SK-N-SH (cell line): ENCODE measurements around the gene THSD7A. TPM values are rescaled to one million over a fixed set of nuclear protein-coding genes. Genes with fewer than 3 reads are reported as not detected.

Experiments used
- CTCF ChIA-PET: fragments of 300-600, 350-600 bp; formaldehyde crosslinking; extraction: SDS; loops from one replicate; lab custom pipeline; 2021; lab: Yijun Ruan, JAX
- POLR2A ChIA-PET: fragments of 350-600 bp; sonication (Branson Sonifier 250); formaldehyde crosslinking; extraction: SDS; loops from one replicate; lab custom pipeline; 2020; ENCODE audit warnings: antibody characterized with exemption, inconsistent platforms; lab: Yijun Ruan, JAX
- DNase-seq: peaks from one replicate; pipeline ENCODE4 v3.0.0; 2012
- H2AFZ ChIP-seq: fragments of 200-600 bp; sonication (generic); 2 replicates; pipeline ENCODE4 v1.8.1; 2016; ENCODE audit warnings: antibody characterized with exemption, mild to moderate bottlenecking, low read depth
- H3F3A ChIP-seq: fragments of 200-600 bp; sonication (generic); replicated peaks from 2 replicates; pipeline ENCODE3; 2016; ENCODE audit warnings: antibody characterized with exemption, mild to moderate bottlenecking; ENCODE audit not compliant: insufficient read depth
- H3K27ac ChIP-seq, 2 experiments: fragments of 200-500 bp in 1 of 2; fragments of 200-600 bp in 1 of 2; sonication (Bioruptor generic) in 1 of 2; sonication (generic), shearing (Covaris generic) in 1 of 2; 2 replicates each; pipeline versions ENCODE4 v1.5.1 to v1.6.1; 2014 to 2016; ENCODE audit warnings: low read depth in 2 of 2, inconsistent platforms in 1 of 2, low read length in 1 of 2, mild to moderate bottlenecking in 1 of 2, mixed read lengths in 1 of 2
- H3K27me3 ChIP-seq: fragments of 200-600 bp; sonication (generic), shearing (Covaris generic); 2 replicates; pipeline ENCODE4 v1.6.1; 2016; ENCODE audit warnings: mixed run types; ENCODE audit not compliant: insufficient read depth
- H3K36me3 ChIP-seq, 2 experiments: fragments of 200-500 bp in 1 of 2; fragments of 200-600 bp in 1 of 2; sonication (Bioruptor generic) in 1 of 2; sonication (generic) in 1 of 2; replicated peaks in 1 of 2; 2 replicates each; pipeline versions ENCODE3 to v1.5.1; 2014 to 2016; ENCODE audit warnings: low read length in 1 of 2, mild to moderate bottlenecking in 1 of 2; ENCODE audit not compliant: insufficient read depth in 2 of 2, control insufficient read depth in 1 of 2
- H3K4me1 ChIP-seq, 2 experiments: fragments of 200-500 bp in 1 of 2; fragments of 200-600 bp in 1 of 2; sonication (Bioruptor generic) in 1 of 2; sonication (generic), shearing (Covaris generic) in 1 of 2; 2 replicates each; pipeline versions ENCODE4 v1.5.1 to v1.6.1; 2014 to 2016; ENCODE audit warnings: low read depth in 1 of 2, low read length in 1 of 2, mixed run types in 1 of 2; ENCODE audit not compliant: insufficient read depth in 2 of 2, control insufficient read depth in 1 of 2
- H3K4me2 ChIP-seq: fragments of 200-600 bp; sonication (generic), shearing (Covaris generic); 2 replicates; pipeline ENCODE4 v1.6.1; 2017; ENCODE audit warnings: mixed run types
- H3K4me3 ChIP-seq, 2 experiments: fragments of 200-500 bp in 1 of 2; fragments of 200-600 bp in 1 of 2; sonication (Bioruptor generic) in 1 of 2; sonication (generic), shearing (Covaris generic) in 1 of 2; 2 replicates each; pipeline versions ENCODE4 v1.5.1 to v1.8.1; 2014 to 2016; ENCODE audit warnings: low read depth in 2 of 2, inconsistent platforms in 1 of 2, low read length in 1 of 2, mild to moderate bottlenecking in 1 of 2, mixed read lengths in 1 of 2, moderate library complexity in 1 of 2
- H3K79me2 ChIP-seq: fragments of 200-600 bp; sonication (generic); 2 replicates; pipeline ENCODE4 v1.8.1; 2017; ENCODE audit warnings: mild to moderate bottlenecking; ENCODE audit not compliant: insufficient read depth
- H3K9ac ChIP-seq: fragments of 200-600 bp; sonication (generic); 2 replicates; pipeline ENCODE4 v1.6.1; 2017; ENCODE audit warnings: mixed run types
- H3K9me2 ChIP-seq: fragments of 200-600 bp; sonication (generic); 2 replicates; pipeline ENCODE4 v1.6.1; 2017; ENCODE audit warnings: mixed run types
- H3K9me3 ChIP-seq: fragments of 200-600 bp; sonication (generic); 2 replicates; pipeline ENCODE4 v1.6.1; 2017; ENCODE audit warnings: mixed run types, mild to moderate bottlenecking, moderate library complexity
- H4K20me1 ChIP-seq: fragments of 200-600 bp; sonication (generic); 2 replicates; pipeline ENCODE4 v1.6.1; 2017; ENCODE audit warnings: mild to moderate bottlenecking, mixed run types; ENCODE audit not compliant: insufficient read depth
- CHD2 ChIP-seq: fragments of 150-350 bp; IDR thresholded peaks from 2 replicates; pipeline ENCODE4 v1.6.1; 2018; ENCODE audit warnings: low read length; ENCODE audit not compliant: partially characterized antibody
- ELF1 ChIP-seq: IDR thresholded peaks from 2 replicates; pipeline ENCODE4 v1.4.0; 2012
- EP300 ChIP-seq, 2 experiments: IDR thresholded peaks; 2 replicates each; pipeline versions ENCODE4 v1.4.0 to v1.6.1; 2012; ENCODE audit warnings: borderline replicate concordance in 1 of 2, low read depth in 1 of 2, low read length in 1 of 2
- EZH2phosphoT487 ChIP-seq: fragments of 200-600 bp; sonication (generic); IDR thresholded peaks from 2 replicates; pipeline ENCODE4 v1.6.1; 2017; ENCODE audit warnings: low read depth, mixed run types, mild to moderate bottlenecking, antibody characterized with exemption, moderate library complexity, borderline replicate concordance
- FOSL2 ChIP-seq: IDR thresholded peaks from 2 replicates; pipeline ENCODE4 v1.4.0; 2012; ENCODE audit warnings: low read depth, mild to moderate bottlenecking, moderate library complexity, borderline replicate concordance
- GABPA ChIP-seq: IDR thresholded peaks from 2 replicates; pipeline ENCODE4 v1.4.0; 2012; ENCODE audit warnings: low read depth, mild to moderate bottlenecking
- JUND ChIP-seq: IDR thresholded peaks from 2 replicates; pipeline ENCODE4 v1.4.0; 2012
- MEF2A ChIP-seq: IDR thresholded peaks from 2 replicates; pipeline ENCODE4 v1.4.0; 2012; ENCODE audit warnings: low read depth, borderline replicate concordance
- MXI1 ChIP-seq: IDR thresholded peaks from 2 replicates; pipeline ENCODE4 v1.6.1; 2012; ENCODE audit warnings: mild to moderate bottlenecking, low read depth, low read length, improper control_type of control experiment
- NFIC ChIP-seq: IDR thresholded peaks from 2 replicates; pipeline ENCODE4 v1.4.0; 2012; ENCODE audit warnings: borderline replicate concordance
- NRF1 ChIP-seq: IDR thresholded peaks from 2 replicates; pipeline ENCODE4 v1.6.1; 2012; ENCODE audit warnings: low read depth, mild to moderate bottlenecking, low read length
- POLR2AphosphoS5 ChIP-seq: IDR thresholded peaks from 2 replicates; pipeline ENCODE4 v1.6.1; 2012; ENCODE audit warnings: low read depth, low read length
- RXRA ChIP-seq: IDR thresholded peaks from 2 replicates; pipeline ENCODE4 v1.4.0; 2012; ENCODE audit warnings: low read depth, mild to moderate bottlenecking, borderline replicate concordance
- SIN3A ChIP-seq: IDR thresholded peaks from 2 replicates; pipeline ENCODE4 v1.6.1; 2012; ENCODE audit warnings: low read depth, mild to moderate bottlenecking, low read length, moderate library complexity, borderline replicate concordance
- SMC3 ChIP-seq: IDR thresholded peaks from 2 replicates; pipeline ENCODE4 v1.6.1; 2012; ENCODE audit warnings: low read depth, low read length, improper control_type of control experiment
- TAF1 ChIP-seq: IDR thresholded peaks from 2 replicates; pipeline ENCODE4 v1.6.1; 2012; ENCODE audit warnings: low read depth, mild to moderate bottlenecking, low read length, moderate library complexity, borderline replicate concordance
- TEAD4 ChIP-seq: IDR thresholded peaks from 2 replicates; pipeline ENCODE4 v1.4.0; 2012; ENCODE audit warnings: mild to moderate bottlenecking, borderline replicate concordance; ENCODE audit not compliant: insufficient read depth
- WGBS: methylation state at CpG from one replicate; pipeline ENCODE4 v1.1.6; 2017; ENCODE audit warnings: low lambda C conversion rate; 5-methylcytosine and 5-hydroxymethylcytosine counted together
- polyA plus RNA-seq, 3 experiments: library from polyadenylated mRNA; depleted of rRNA; stranded (reverse); fragments of >200 nt; gene quantifications; 2 replicates each; pipeline ENCODE4 v1.2.3, GENCODE V29; 2012
- TF ChIP-seq, protein P1 (sequence below): fragments of 150-350 bp; IDR thresholded peaks from 2 replicates; pipeline ENCODE4 v1.6.1; 2016; ENCODE audit warnings: mild to moderate bottlenecking, low read depth, low read length
- TF ChIP-seq, protein P2 (sequence below): IDR thresholded peaks from 2 replicates; pipeline ENCODE4; 2012
- TF ChIP-seq, protein P3 (sequence below): IDR thresholded peaks from 2 replicates; pipeline ENCODE4 v1.6.1; 2012; ENCODE audit warnings: mild to moderate bottlenecking, low read depth, low read length, moderate library complexity
- TF ChIP-seq, protein P4 (sequence below): fragments of 200-600 bp; sonication (generic); IDR thresholded peaks from 2 replicates; pipeline ENCODE4 v1.6.1; 2017; ENCODE audit warnings: antibody characterized with exemption, mild to moderate bottlenecking, moderate library complexity

The THSD7A gene
- polyA plus RNA-seq, 1 of the 3 experiments (the other 2 are of a cell fraction) = 0.16 TPM

DNA sequence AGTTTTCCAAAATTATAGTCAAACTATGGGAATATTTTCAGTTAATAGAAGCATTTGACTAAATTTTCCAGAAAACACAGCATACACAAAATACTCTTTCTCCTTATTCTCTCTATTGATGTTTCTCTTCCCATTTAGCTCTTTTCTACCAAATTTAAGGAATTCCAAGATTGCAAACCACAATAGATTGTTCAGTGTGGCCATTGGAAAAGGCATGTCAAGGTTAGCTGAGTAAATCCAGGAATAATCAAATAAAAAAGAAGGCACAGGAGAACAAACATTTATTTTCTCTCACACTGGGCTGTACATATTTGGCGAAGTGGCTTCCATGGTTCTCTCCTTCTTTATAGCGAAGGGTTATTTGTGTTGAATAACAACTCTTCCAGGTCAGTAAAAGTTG, 117.3 kb downstream of the THSD7A start:
- no peak overlapping the region for H3K9ac ChIP-seq
- H3K4me2 ChIP-seq = no peak overlapping the region
- no peaks in the 10 kb centered on the region for H3K79me2 ChIP-seq
- no peak for DNase-seq
- 52% methylated on average over 2 of the region's 2 CpGs for WGBS
- POLR2A ChIA-PET = no interaction called here
- H3K27ac ChIP-seq = no peak overlapping the region
- no peak overlapping the region for H3K4me3 ChIP-seq
- H3K36me3 ChIP-seq = peaks cover 0 to 3% of the 10 kb centered on the region in 2 experiments
- no peak overlapping the region for H2AFZ ChIP-seq
- H4K20me1 ChIP-seq = no peaks in the 10 kb centered on the region
- TF ChIP-seq SMC3 (no peak), TEAD4 (no peak), NFIC (no peak), MXI1 (no peak), TAF1 (no peak), GABPA (no peak), ELF1 (no peak), POLR2AphosphoS5 (no peak)
- no peaks in the 10 kb centered on the region for H3K27me3 ChIP-seq
- CTCF ChIA-PET = interaction anchor here (2.1 kb wide), 1 partner anchor 10 kb away, joined by 7 read pairs; no protein-coding TSS in a partner anchor
- H3F3A ChIP-seq = no peaks in the 10 kb centered on the region
- peaks cover 0 to 15% of the 10 kb centered on the region in 2 experiments; a peak in 2 of 4 replicates for H3K4me1 ChIP-seq
- H3K9me2 ChIP-seq = no peaks in the 10 kb centered on the region
- no peaks in the 10 kb centered on the region for H3K9me3 ChIP-seq

DNA sequence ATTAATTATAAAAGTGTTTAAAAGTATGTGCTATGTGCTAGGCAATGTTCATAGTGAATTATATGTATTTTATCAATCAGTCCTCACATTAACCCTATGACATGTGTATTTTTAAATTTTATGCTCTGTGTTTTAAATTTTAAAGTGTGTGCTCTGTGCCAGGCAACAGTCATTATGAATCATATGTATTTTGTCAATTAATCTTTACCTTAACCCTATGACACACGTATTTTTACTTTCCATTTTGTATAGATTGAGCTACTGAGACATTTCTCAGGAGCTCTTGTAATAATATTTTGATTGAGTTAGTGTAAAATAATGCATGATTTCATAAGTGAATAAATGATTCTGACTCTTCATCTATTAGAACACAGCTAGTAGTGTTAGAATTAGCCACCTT, 117.8 kb downstream of the THSD7A start:
- Histone ChIP-seq H3K9me3 (no peaks in the 10 kb centered on the region), H3K27ac (no peak overlapping the region), H2AFZ (no peak overlapping the region), H3K4me1 (peaks cover 0 to 20% of the 10 kb centered on the region in 2 experiments; a peak in 2 of 4 replicates), H3K4me3 (no peak overlapping the region), H3F3A (no peaks in the 10 kb centered on the region), H3K27me3 (no peaks in the 10 kb centered on the region), H3K9ac (no peak overlapping the region), H3K9me2 (no peaks in the 10 kb centered on the region), H3K4me2 (no peak overlapping the region), H4K20me1 (no peaks in the 10 kb centered on the region), H3K79me2 (no peaks in the 10 kb centered on the region), H3K36me3 (peaks cover 0 to 3% of the 10 kb centered on the region in 2 experiments)
- DNase-seq = no peak
- POLR2A ChIA-PET = no interaction called here
- 9% methylated on average over 1 of the region's 1 CpG for WGBS
- CTCF ChIA-PET = interaction anchor here (2.1 kb wide), 1 partner anchor 10 kb away, joined by 7 read pairs; no protein-coding TSS in a partner anchor
- TF ChIP-seq SIN3A = no peak
- no peak for TF ChIP-seq CHD2
- TF ChIP-seq TAF1 = no peak
- TF ChIP-seq, protein P1, sequence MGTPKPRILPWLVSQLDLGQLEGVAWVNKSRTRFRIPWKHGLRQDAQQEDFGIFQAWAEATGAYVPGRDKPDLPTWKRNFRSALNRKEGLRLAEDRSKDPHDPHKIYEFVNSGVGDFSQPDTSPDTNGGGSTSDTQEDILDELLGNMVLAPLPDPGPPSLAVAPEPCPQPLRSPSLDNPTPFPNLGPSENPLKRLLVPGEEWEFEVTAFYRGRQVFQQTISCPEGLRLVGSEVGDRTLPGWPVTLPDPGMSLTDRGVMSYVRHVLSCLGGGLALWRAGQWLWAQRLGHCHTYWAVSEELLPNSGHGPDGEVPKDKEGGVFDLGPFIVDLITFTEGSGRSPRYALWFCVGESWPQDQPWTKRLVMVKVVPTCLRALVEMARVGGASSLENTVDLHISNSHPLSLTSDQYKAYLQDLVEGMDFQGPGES = no peak
- TF ChIP-seq JUND = no peak
- TF ChIP-seq, protein P2, sequence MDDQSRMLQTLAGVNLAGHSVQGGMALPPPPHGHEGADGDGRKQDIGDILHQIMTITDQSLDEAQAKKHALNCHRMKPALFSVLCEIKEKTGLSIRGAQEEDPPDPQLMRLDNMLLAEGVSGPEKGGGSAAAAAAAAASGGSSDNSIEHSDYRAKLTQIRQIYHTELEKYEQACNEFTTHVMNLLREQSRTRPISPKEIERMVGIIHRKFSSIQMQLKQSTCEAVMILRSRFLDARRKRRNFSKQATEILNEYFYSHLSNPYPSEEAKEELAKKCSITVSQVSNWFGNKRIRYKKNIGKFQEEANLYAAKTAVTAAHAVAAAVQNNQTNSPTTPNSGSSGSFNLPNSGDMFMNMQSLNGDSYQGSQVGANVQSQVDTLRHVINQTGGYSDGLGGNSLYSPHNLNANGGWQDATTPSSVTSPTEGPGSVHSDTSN = no peak
- TF ChIP-seq NRF1 = no peak
- TF ChIP-seq MEF2A = no peak
- no peak for TF ChIP-seq EP300 (IDR thresholded peaks at IDR 0.05; ENCODE audit: borderline replicate concordance in 1 of 2, low read depth in 1 of 2, low read length in 1 of 2)
- TF ChIP-seq, protein P3, sequence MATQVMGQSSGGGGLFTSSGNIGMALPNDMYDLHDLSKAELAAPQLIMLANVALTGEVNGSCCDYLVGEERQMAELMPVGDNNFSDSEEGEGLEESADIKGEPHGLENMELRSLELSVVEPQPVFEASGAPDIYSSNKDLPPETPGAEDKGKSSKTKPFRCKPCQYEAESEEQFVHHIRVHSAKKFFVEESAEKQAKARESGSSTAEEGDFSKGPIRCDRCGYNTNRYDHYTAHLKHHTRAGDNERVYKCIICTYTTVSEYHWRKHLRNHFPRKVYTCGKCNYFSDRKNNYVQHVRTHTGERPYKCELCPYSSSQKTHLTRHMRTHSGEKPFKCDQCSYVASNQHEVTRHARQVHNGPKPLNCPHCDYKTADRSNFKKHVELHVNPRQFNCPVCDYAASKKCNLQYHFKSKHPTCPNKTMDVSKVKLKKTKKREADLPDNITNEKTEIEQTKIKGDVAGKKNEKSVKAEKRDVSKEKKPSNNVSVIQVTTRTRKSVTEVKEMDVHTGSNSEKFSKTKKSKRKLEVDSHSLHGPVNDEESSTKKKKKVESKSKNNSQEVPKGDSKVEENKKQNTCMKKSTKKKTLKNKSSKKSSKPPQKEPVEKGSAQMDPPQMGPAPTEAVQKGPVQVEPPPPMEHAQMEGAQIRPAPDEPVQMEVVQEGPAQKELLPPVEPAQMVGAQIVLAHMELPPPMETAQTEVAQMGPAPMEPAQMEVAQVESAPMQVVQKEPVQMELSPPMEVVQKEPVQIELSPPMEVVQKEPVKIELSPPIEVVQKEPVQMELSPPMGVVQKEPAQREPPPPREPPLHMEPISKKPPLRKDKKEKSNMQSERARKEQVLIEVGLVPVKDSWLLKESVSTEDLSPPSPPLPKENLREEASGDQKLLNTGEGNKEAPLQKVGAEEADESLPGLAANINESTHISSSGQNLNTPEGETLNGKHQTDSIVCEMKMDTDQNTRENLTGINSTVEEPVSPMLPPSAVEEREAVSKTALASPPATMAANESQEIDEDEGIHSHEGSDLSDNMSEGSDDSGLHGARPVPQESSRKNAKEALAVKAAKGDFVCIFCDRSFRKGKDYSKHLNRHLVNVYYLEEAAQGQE = no peak
- no peak for TF ChIP-seq RXRA
- TF ChIP-seq EZH2phosphoT487 = no peak
- no peak for TF ChIP-seq FOSL2
- TF ChIP-seq, protein P4, sequence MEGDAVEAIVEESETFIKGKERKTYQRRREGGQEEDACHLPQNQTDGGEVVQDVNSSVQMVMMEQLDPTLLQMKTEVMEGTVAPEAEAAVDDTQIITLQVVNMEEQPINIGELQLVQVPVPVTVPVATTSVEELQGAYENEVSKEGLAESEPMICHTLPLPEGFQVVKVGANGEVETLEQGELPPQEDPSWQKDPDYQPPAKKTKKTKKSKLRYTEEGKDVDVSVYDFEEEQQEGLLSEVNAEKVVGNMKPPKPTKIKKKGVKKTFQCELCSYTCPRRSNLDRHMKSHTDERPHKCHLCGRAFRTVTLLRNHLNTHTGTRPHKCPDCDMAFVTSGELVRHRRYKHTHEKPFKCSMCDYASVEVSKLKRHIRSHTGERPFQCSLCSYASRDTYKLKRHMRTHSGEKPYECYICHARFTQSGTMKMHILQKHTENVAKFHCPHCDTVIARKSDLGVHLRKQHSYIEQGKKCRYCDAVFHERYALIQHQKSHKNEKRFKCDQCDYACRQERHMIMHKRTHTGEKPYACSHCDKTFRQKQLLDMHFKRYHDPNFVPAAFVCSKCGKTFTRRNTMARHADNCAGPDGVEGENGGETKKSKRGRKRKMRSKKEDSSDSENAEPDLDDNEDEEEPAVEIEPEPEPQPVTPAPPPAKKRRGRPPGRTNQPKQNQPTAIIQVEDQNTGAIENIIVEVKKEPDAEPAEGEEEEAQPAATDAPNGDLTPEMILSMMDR = no peak
